Right cardiac atrium (tissue), 5 donors: ENCODE measurements around the gene RAB4A. TPM values are rescaled to one million over a fixed set of nuclear protein-coding genes. Genes with fewer than 3 reads are reported as not detected.

ENCODE experiments used
- ATAC-seq, 2 donors: fragments of 200-7000 bp; cut with Tn5 transposase; one replicate each; pipeline versions ENCODE4 v1.8.0 to v1.9.1; 2020; ENCODE audit warnings: moderate library complexity in 2 of 2, mild to moderate bottlenecking in 1 of 2
- DNase-seq, 3 donors: peaks; one replicate each; pipeline ENCODE4 v3.0.0-alpha.2; 2020
- H3K27ac ChIP-seq: one replicate; pipeline ENCODE4 v1.5.1; 2013; ENCODE audit warnings: mild to moderate bottlenecking, low read length, control low read depth, moderate library complexity
- H3K27me3 ChIP-seq: one replicate; pipeline ENCODE4 v1.6.1; 2013; ENCODE audit not compliant: control insufficient read depth, insufficient read depth
- H3K4me1 ChIP-seq: one replicate; pipeline ENCODE4 v1.6.1; 2013; ENCODE audit warnings: low read length; ENCODE audit not compliant: control insufficient read depth, insufficient read depth
- H3K4me3 ChIP-seq: one replicate; pipeline ENCODE4 v1.5.1; 2013; ENCODE audit warnings: low read length, control low read depth
- H3K9me3 ChIP-seq: one replicate; pipeline ENCODE4 v1.6.1; 2013; ENCODE audit warnings: low read length; ENCODE audit not compliant: control insufficient read depth
- WGBS: extraction: QIAGEN DNeasy Blood & Tissue Kit; methylation state at CpG from one replicate; pipeline ENCODE4 v1.1.7; 2013; 5-methylcytosine and 5-hydroxymethylcytosine counted together
- intact Hi-C, 4 donors: fragments of 100-400 bp; cut with DNase I; formaldehyde crosslinking; loops; one replicate each; pipeline versions ENCODE4 v1.11.0 to v1.14.0; 2022 to 2023
- polyA plus RNA-seq: library from polyadenylated mRNA; stranded (reverse); fragments of 200-250 nt; gene quantifications from one replicate; pipeline ENCODE4 v1.2.3, GENCODE V29; 2013
- total RNA-seq, 4 donors: library from RNA; stranded (reverse); fragmentation: NEBNext Ultra II Directional; extraction: Animal tissue kit (Norgen Biotek cat#: 25700); gene quantifications; one replicate each; pipeline ENCODE4 v1.2.1, GENCODE V29; 2021
- donor health status: healthy with polysubstance abuse.
- donor health status: DM: no; HTN: yes; CAD: no.
- donor health status: DM: no; HTN: no; CAD: no.
- donor health status: DM: no; HTN: yes; CAD: no; lungs with severe emphysema.
- donor health status: DM: yes; HTN: yes; CAD: no.

The RAB4A gene
- total and polyA plus RNA-seq, 5 donors: 50.1 to 114 (median 99.1) TPM

DNA sequence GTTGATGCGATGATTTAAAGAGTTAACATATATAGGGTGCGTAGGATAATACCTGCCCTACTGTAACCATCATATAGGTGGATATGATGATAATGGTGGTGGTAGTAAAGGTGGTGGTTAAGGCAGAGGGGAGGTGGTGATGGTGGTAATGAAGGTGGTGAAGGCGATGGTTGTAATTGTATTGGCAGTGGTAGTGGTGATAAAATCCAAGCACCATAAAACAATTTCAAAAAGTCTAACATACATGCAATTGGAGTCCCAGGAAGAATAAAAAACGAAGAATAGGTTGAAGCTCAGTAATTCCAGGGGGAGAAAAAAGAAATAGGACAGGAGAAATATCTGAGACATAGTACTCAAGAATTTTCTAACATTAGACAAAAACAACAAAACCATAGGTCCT lies 27.3 kb upstream of the RAB4A start:
- Histone ChIP-seq H3K4me3 (no peak overlapping the region), H3K27me3 (no peaks in the 10 kb centered on the region), H3K27ac (no peak overlapping the region), H3K4me1 (no peaks in the 10 kb centered on the region), H3K9me3 (no peaks in the 10 kb centered on the region)
- intact Hi-C loops: no loop called here
- DNase-seq (no peak), ATAC-seq (no peak)
- WGBS: 88% methylated on average over 4 of the region's 4 CpGs

- intact Hi-C loops: no loop called here
- H3K4me1 ChIP-seq: no peaks in the 10 kb centered on the region
- H3K4me3 ChIP-seq: no peak overlapping the region
- H3K27ac ChIP-seq: no peak overlapping the region
- 94% methylated on average over 3 of the region's 3 CpGs for WGBS
- H3K27me3 ChIP-seq: no peaks in the 10 kb centered on the region
- no peaks in the 10 kb centered on the region for H3K9me3 ChIP-seq
- ATAC-seq (no peak), DNase-seq (no peak)
Observed at GRCh38 chr1:229244091-229244490, 26.8 kb upstream of the RAB4A start.

GRCh38 chr1:229247871-229248270 lies 23.0 kb upstream of the RAB4A start:
- ATAC-seq: no peak
- intact Hi-C loops: no loop called here
- 90% methylated on average over 2 of the region's 2 CpGs for WGBS

GRCh38 chr1:229248821-229249817 lies 21.8 kb upstream of the RAB4A start:
- DNase-seq (no peak), ATAC-seq (no peak)
- intact Hi-C loops: no loop called here
- H3K27me3 ChIP-seq: no peaks in the 10 kb centered on the region
- H3K9me3 ChIP-seq: no peaks in the 10 kb centered on the region
- no peak overlapping the region for H3K27ac ChIP-seq
- H3K4me3 ChIP-seq: no peak overlapping the region
- no peaks in the 10 kb centered on the region for H3K4me1 ChIP-seq
- 59% methylated on average over 10 of the region's 10 CpGs for WGBS

More at GRCh38 chr1:229247871-229248270, 23.0 kb upstream of the RAB4A start:
- DNase-seq: no peak
- no peaks in the 10 kb centered on the region for H3K27me3 ChIP-seq
- H3K4me1 ChIP-seq: no peaks in the 10 kb centered on the region
- H3K9me3 ChIP-seq: no peaks in the 10 kb centered on the region
- no peak overlapping the region for H3K27ac ChIP-seq
- no peak overlapping the region for H3K4me3 ChIP-seq

DNA sequence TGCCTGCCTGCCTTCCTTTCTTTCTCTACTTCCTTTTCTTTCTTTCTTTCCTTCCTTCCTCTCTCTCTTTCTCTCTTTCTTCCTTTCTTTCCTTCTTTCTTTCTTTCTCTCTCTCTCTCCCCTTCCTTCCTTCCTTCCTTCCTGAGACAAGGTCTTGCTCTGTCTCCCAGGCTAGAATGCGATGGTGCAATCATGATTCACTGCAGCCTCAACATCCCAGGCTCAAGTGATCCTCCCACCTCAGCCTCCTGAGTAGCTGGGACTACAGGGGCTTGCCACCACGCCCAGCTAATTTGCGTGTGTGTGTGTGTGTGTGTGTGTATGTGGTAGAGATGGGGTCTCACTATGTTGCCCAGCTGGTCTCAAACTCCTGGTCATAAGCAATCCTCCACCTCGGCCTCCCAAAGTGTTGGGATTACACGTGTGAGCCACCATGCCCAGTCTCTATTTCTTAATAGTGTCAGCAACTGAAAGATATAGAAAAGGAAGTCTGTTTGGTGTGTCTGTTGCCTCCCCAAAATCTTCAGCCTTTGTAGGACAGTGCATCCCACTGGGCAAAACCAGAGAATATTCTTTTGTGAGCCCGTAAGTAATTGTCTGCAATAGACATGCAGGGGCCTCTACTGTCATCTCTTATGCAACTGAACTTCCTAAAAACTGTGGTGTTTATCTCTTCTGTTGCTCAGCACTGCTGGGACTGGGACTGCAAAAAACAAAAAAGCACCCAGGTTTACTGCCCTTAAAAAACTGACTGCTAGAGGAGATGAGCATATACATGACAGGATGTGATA lies 20.9 kb upstream of the RAB4A start:
- Histone ChIP-seq H3K4me3 (no peak overlapping the region), H3K27me3 (no peaks in the 10 kb centered on the region), H3K4me1 (no peaks in the 10 kb centered on the region), H3K9me3 (no peaks in the 10 kb centered on the region), H3K27ac (no peak overlapping the region)
- ATAC-seq (no peak), DNase-seq (no peak)
- intact Hi-C loops: no loop called here
- 84% methylated on average over 6 of the region's 6 CpGs for WGBS

GRCh38 chr1:229251185-229251584 lies 19.7 kb upstream of the RAB4A start:
- 77% methylated on average over 5 of the region's 5 CpGs for whole genome bisulfite sequencing
- H3K27me3 ChIP-seq: no peaks in the 10 kb centered on the region
- H3K9me3 ChIP-seq: no peaks in the 10 kb centered on the region
- ATAC-seq (peak in 1 of 2 donors; percentile 42), DNase-seq (no peak)
- intact Hi-C loops: no loop called here
- H3K4me1 ChIP-seq: no peaks in the 10 kb centered on the region
- H3K4me3 ChIP-seq: no peak overlapping the region
- H3K27ac ChIP-seq: no peak overlapping the region

DNA sequence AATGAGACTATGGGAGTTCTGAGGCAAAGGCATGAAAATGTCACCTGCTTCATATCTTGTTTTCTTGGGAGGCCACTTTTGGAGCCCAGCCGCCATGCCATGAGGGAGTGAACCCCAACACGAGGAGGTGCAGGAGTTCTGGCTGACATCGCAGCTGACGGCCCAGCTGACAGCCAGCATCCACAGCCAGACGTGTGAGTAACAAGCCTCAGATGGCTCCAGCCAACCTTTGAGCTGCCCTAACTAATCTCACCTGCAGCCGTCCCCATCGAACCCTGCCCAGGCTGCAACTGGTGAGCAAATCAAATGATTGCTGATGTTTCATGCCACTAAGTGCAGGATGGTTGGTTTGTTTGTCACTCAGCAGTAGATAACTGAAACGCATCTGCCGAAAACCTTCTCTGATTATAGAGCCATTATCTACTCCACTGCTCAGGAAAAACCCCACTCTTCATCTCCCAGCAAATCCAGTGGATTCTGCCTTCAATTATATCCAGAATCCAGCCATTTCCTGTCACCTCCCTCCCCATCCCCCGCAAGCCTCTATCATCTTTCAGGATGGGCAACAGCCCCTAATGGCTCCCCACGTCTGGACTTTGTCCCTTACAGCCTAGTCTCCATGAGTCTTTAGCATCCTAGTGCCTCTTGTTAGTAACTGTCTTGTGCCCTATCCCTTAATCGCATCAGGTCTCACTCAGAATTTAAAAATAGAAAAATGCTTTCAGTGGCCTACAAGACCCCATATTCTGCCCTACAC lies 18.5 kb upstream of the RAB4A start:
- Histone ChIP-seq H3K4me1 (no peaks in the 10 kb centered on the region), H3K9me3 (no peaks in the 10 kb centered on the region), H3K4me3 (no peak overlapping the region), H3K27me3 (no peaks in the 10 kb centered on the region), H3K27ac (no peak overlapping the region)
- ATAC-seq (no peak), DNase-seq (no peak)
- intact Hi-C loops: no loop called here
- WGBS: 43% methylated on average over 12 of the region's 12 CpGs

GRCh38 chr1:229253151-229253974 lies 17.5 kb upstream of the RAB4A start:
- intact Hi-C loops: no loop called here
- H3K9me3 ChIP-seq: no peaks in the 10 kb centered on the region
- no peak overlapping the region for H3K27ac ChIP-seq
- no peak for ATAC-seq
- WGBS: 52% methylated on average over 13 of the region's 13 CpGs
- DNase-seq: no peak
- H3K27me3 ChIP-seq: no peaks in the 10 kb centered on the region
- H3K4me3 ChIP-seq: no peak overlapping the region
- H3K4me1 ChIP-seq: no peaks in the 10 kb centered on the region

- no peak for ATAC-seq
- intact Hi-C loops: loop anchor here in 3 of 4 donors (5.0 kb wide), 1 partner anchor 227 kb away; no protein-coding TSS in a partner anchor
- H3K27me3 ChIP-seq: no peaks in the 10 kb centered on the region
Observed at GRCh38 chr1:229254910-229255541, 15.9 kb upstream of the RAB4A start.

More at GRCh38 chr1:229254910-229255541, 15.9 kb upstream of the RAB4A start:
- H3K27ac ChIP-seq: no peak overlapping the region
- no peaks in the 10 kb centered on the region for H3K9me3 ChIP-seq
- WGBS: 76% methylated on average over 1 of the region's 1 CpG
- no peak for DNase-seq
- no peaks in the 10 kb centered on the region for H3K4me1 ChIP-seq
- H3K4me3 ChIP-seq: no peak overlapping the region
